Gastroesophageal sphincter (tissue), 4 donors: ENCODE results near the gene CDH4. TPM values are rescaled to one million over a fixed set of nuclear protein-coding genes. Genes with fewer than 3 reads are reported as not detected.
"Not testable (repeated sequence)": the region's sequence is repeated elsewhere in the genome, so short reads cannot be mapped to it uniquely, and the experiment has no call there.

Experiments used
- ATAC-seq: fragments of 150-250 bp; one replicate; pipeline ENCODE4 v1.9.1; 2016; ENCODE audit warnings: mild to moderate bottlenecking, moderate library complexity
- H3K27ac ChIP-seq, 4 donors: fragments of 200-600 bp; sonication (generic) in 3 of 4; 1 replicate in 3 of 4; 2 replicates in 1 of 4; pipeline ENCODE4 v1.5.1; 2016 to 2019
- H3K27me3 ChIP-seq: fragments of 200-600 bp; sonication (generic); one replicate; pipeline ENCODE4 v1.5.1; 2019
- H3K36me3 ChIP-seq, 2 donors: fragments of 200-600 bp; sonication (generic); one replicate each; pipeline ENCODE4 v1.5.1; 2019; ENCODE audit warnings: control low read depth in 1 of 2
- H3K4me1 ChIP-seq, 3 donors: fragments of 200-600 bp; sonication (generic); 1 replicate in 2 of 3; 2 replicates in 1 of 3; pipeline ENCODE4 v1.5.1; 2016 to 2019; ENCODE audit warnings: control low read depth in 2 of 3
- H3K4me3 ChIP-seq, 2 donors: fragments of 200-600 bp; sonication (generic); one replicate each; pipeline ENCODE4 v1.5.1; 2019; ENCODE audit warnings: mild to moderate bottlenecking in 1 of 2, moderate library complexity in 1 of 2
- H3K9me3 ChIP-seq, 3 donors: fragments of 200-600 bp; sonication (generic); one replicate each; pipeline ENCODE4 v1.5.1; 2017 to 2019; ENCODE audit warnings: control low read depth in 2 of 3
- EP300 ChIP-seq: sonication (generic); formaldehyde crosslinking; IDR thresholded peaks from one replicate; pipeline ENCODE4 v1.6.1; 2017; ENCODE audit warnings: antibody characterized with exemption, mild to moderate bottlenecking
- POLR2A ChIP-seq, 2 donors: fragments of 450-650 bp; IDR thresholded peaks; one replicate each; pipeline ENCODE4 v1.6.1; 2017; ENCODE audit warnings: antibody characterized with exemption in 2 of 2, mild to moderate bottlenecking in 2 of 2, moderate library complexity in 1 of 2
- POLR2AphosphoS5 ChIP-seq: sonication (generic); formaldehyde crosslinking; IDR thresholded peaks from one replicate; pipeline ENCODE4 v1.6.1; 2017; ENCODE audit warnings: antibody characterized with exemption
- WGBS, 2 donors: methylation state at CpG; one replicate each; pipeline ENCODE4 v1.1.5; 2018; ENCODE audit warnings: low coverage in 1 of 2; 5-methylcytosine and 5-hydroxymethylcytosine counted together
- total RNA-seq, 4 donors: library from RNA; depleted of rRNA; stranded (reverse); fragments of >200 nt; gene quantifications; one replicate each; pipeline ENCODE4 v1.1.0, GENCODE V29; 2016
- TF ChIP-seq, protein P1 (sequence below), 4 experiments: fragments of 200-600 bp in 2 of 4; fragments of 450-650 bp in 2 of 4; sonication (generic) in 1 of 4; IDR thresholded peaks; one replicate each; pipeline ENCODE4 v1.5.1; 2017 to 2019; ENCODE audit warnings: antibody characterized with exemption in 4 of 4, mild to moderate bottlenecking in 2 of 4, moderate library complexity in 2 of 4

Gene CDH4
- total RNA-seq, 4 donors from 2014 or later: under 0.01 to 1.5 (median 0.42) TPM; not detected in 1

DNA sequence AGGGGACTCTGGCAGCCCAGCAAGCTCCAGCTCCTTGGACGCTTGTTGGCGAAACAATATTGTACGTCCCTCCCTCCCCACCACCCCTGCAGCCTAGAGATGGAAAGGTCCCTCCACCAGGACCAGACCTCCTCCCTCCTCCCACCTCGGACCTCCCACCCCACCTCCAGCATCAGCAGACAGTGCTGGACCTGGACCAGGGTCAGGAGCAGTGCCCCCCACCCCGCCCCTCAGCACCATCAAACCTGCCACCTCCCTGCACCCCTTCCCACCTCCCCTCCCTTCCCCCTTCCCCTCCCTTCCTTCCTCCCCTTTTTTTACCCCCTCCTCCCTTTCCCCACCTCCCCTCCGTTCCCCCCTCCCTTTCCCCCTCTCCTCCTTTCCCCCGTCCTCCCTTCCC lies 715.2 kb downstream of the CDH4 start:
- no peak for TF ChIP-seq POLR2AphosphoS5
- TF ChIP-seq, protein P1, sequence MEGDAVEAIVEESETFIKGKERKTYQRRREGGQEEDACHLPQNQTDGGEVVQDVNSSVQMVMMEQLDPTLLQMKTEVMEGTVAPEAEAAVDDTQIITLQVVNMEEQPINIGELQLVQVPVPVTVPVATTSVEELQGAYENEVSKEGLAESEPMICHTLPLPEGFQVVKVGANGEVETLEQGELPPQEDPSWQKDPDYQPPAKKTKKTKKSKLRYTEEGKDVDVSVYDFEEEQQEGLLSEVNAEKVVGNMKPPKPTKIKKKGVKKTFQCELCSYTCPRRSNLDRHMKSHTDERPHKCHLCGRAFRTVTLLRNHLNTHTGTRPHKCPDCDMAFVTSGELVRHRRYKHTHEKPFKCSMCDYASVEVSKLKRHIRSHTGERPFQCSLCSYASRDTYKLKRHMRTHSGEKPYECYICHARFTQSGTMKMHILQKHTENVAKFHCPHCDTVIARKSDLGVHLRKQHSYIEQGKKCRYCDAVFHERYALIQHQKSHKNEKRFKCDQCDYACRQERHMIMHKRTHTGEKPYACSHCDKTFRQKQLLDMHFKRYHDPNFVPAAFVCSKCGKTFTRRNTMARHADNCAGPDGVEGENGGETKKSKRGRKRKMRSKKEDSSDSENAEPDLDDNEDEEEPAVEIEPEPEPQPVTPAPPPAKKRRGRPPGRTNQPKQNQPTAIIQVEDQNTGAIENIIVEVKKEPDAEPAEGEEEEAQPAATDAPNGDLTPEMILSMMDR (IDR thresholded peaks at IDR 0.05): no peak
- TF ChIP-seq EP300: no peak
- no peak for TF ChIP-seq POLR2A (IDR thresholded peaks at IDR 0.05)
- Histone ChIP-seq H3K4me1 (peaks cover 0 to 9% (median 0%) of the 10 kb centered on the region in 3 donors), H3K36me3 (peaks cover 0 to 9% of the 10 kb centered on the region in 2 donors), H3K27me3 (peaks cover 31% of the 10 kb centered on the region), H3K27ac (no peak overlapping the region), H3K4me3 (no peak overlapping the region), H3K9me3 (no peaks in the 10 kb centered on the region)
- 17% methylated on average over 1 of the region's 7 CpGs; no CpG with 5 or more reads in 1 of the 2 donors for WGBS, 2 donors
- no peak for ATAC-seq

DNA sequence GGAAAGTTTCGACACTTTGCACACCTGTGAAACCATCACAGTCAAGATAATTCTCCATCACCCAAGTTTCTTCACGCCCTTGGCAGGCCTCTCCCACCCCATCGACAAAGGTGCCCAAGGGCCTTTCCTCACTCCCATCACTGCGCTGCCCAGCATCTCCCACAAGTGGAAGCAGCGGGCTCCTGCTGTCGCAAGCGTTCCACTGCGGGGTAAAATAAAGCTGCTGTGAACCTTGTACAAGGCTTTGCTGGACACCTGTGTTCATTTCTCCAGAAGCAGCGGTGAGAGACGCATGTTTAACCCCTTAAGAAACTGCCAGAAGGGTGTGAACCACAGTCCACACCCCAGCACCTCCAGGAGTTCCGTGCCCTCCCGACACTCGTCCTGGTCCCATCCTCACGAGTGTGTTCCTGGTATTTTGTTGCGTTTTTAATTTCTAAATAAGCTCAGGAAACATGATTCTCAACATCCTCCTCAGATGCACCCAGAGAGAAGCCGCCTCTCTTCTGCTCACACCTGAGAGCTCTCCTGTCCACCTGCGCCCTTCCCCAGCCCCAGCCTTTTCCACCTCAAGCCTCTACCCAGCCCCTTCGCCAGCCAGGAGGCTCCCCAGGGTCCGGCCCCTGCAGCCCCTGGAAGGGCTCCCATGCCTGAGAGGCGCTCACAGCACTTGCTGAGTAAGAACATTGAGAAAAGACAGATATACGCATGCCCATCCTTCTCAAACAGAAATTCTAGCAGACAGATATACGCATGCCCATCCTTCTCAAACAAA lies 716.2 kb downstream of the CDH4 start:
- Histone ChIP-seq H3K27me3 (peaks cover 31% of the 10 kb centered on the region), H3K4me1 (peaks cover 0 to 9% (median 0%) of the 10 kb centered on the region in 3 donors), H3K9me3 (no peaks in the 10 kb centered on the region), H3K4me3 (no peak overlapping the region), H3K27ac (no peak overlapping the region), H3K36me3 (peaks cover 0 to 18% of the 10 kb centered on the region in 2 donors)
- TF ChIP-seq POLR2A (IDR thresholded peaks at IDR 0.05): no peak
- no peak for TF ChIP-seq POLR2AphosphoS5
- no peak for TF ChIP-seq EP300
- TF ChIP-seq, protein P1 (IDR thresholded peaks at IDR 0.05): no peak
- WGBS, 2 donors: 75 to 76% methylated on average over 4 to 13 of the region's 22 CpGs
- no peak for ATAC-seq

DNA sequence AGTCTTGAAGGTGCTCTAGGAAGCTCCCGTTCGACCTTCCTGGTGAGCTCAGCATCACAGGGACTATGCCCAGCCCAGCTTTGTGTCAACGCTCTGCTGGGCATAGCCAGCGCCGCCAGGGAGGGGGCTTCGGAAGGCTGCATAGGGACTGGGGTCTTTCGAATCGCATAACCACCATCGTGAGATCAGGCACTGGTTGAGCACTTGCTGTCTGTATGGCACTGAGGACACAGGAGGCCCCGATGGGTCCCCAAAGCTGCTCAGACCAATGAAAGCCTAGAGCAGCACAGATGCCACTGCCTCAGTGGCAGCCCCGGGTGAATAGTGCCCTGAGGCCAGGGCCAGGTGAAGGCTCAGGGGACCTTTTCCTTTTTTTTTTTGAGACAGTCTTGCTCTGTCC lies 716.9 kb downstream of the CDH4 start:
- no peak for ATAC-seq
- no CpG with 5 or more reads among the region's 11 CpGs for WGBS, 2 donors
- no peak overlapping the region for H3K4me3 ChIP-seq
- peaks cover 0 to 25% of the 10 kb centered on the region in 2 donors for H3K36me3 ChIP-seq
- H3K27me3 ChIP-seq: peaks cover 31% of the 10 kb centered on the region
- no peaks in the 10 kb centered on the region for H3K9me3 ChIP-seq
- no peak overlapping the region for H3K27ac ChIP-seq
- TF ChIP-seq POLR2AphosphoS5: no peak
- no peak for TF ChIP-seq POLR2A (IDR thresholded peaks at IDR 0.05)
- TF ChIP-seq, protein P1 (IDR thresholded peaks at IDR 0.05): no peak
- no peak for TF ChIP-seq EP300
- H3K4me1 ChIP-seq: peaks cover 0 to 9% (median 0%) of the 10 kb centered on the region in 3 donors

DNA sequence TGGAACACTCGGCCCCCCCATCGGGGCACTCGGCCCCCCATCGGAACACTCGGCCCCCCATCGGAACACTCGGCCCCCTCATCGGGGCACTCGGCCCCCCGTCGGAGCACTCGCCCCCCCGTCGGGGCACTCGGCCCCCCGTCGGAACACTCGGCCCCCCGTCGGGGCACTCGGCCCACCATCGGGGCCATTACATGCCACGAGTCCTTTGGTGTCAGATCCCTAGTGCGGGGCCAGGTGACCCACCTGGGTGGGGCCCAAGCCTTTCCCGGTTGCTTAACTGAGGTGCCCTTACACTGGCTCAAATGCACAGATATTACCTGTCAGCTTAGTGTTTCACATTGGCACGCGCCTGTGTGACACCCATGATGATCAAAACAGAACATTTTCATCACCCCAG lies 717.7 kb downstream of the CDH4 start:
- H3K27ac ChIP-seq: no peak overlapping the region
- peaks cover 0 to 9% (median 0%) of the 10 kb centered on the region in 3 donors for H3K4me1 ChIP-seq
- no peak for ATAC-seq
- H3K4me3 ChIP-seq: no peak overlapping the region
- H3K36me3 ChIP-seq: peaks cover 0 to 34% of the 10 kb centered on the region in 2 donors
- no peak for TF ChIP-seq POLR2AphosphoS5
- TF ChIP-seq POLR2A (IDR thresholded peaks at IDR 0.05): no peak
- TF ChIP-seq EP300: no peak
- TF ChIP-seq, protein P1 (IDR thresholded peaks at IDR 0.05): no peak
- H3K9me3 ChIP-seq: no peaks in the 10 kb centered on the region
- WGBS, 2 donors: 90% methylated on average over 2 of the region's 27 CpGs; no CpG with 5 or more reads in 1 of the 2 donors
- peaks cover 26% of the 10 kb centered on the region for H3K27me3 ChIP-seq

DNA sequence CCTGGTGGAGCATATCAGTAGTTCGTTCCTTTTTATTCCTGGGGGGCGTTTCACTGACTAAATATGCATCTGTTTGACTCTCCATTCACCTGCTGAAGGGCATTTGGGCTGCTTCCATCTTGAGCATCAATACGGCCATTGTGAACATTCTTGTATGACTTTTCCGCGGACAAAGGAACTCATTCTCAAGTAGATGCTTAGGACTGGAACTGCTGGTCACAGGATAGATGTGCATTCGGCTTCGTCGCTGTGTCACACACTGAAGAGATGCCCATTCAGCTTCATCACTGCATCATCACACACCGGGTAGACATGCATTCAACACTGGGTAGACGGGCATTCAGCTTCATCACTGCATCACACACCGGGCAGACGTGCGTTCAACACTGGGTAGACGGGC lies 718.3 kb downstream of the CDH4 start:
- ATAC-seq: no peak
- Histone ChIP-seq H3K27me3 (peaks cover 21% of the 10 kb centered on the region), H3K36me3 (peaks cover 0 to 39% of the 10 kb centered on the region in 2 donors), H3K4me1 (peaks cover 0 to 8% (median 0%) of the 10 kb centered on the region in 3 donors), H3K4me3 (no peak overlapping the region), H3K27ac (no peak overlapping the region), H3K9me3 (no peaks in the 10 kb centered on the region)
- TF ChIP-seq EP300: no peak
- TF ChIP-seq, protein P1 (IDR thresholded peaks at IDR 0.05): no peak
- no peak for TF ChIP-seq POLR2A (IDR thresholded peaks at IDR 0.05)
- no peak for TF ChIP-seq POLR2AphosphoS5
- whole genome bisulfite sequencing, 2 donors: 91 to 100% methylated on average over 1 to 8 of the region's 14 CpGs

DNA sequence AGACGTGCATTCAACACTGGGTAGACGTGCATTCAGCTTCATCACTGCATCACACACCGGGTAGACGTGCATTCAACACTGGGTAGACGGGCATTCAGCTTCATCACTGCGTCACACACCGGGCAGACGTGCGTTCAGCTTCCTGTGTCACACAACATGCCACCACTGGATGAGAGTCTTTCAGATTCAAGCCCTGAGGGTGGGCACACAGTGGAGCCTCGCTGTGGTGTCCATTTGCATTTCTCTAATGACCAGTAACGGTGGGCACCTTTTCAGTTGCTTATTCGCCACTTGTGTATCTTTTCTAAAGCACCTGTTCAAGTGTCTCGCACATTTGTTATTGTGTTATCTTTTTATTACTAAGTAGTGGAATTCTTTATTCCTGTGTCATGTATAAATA lies 719.5 kb downstream of the CDH4 start:
- WGBS, 2 donors: 94 to 97% methylated on average over 4 to 12 of the region's 13 CpGs
- peaks cover 0 to 51% of the 10 kb centered on the region in 2 donors for H3K36me3 ChIP-seq
- not testable (repeated sequence) for H3K27ac ChIP-seq, ATAC-seq, H3K9me3 ChIP-seq, H3K27me3 ChIP-seq, H3K4me3 ChIP-seq, H3K4me1 ChIP-seq
